ENCODE results near the gene NAA25. TPM values are rescaled to one million over a fixed set of nuclear protein-coding genes. Genes with fewer than 3 reads are reported as not detected.
"Not testable (repeated sequence)": the region's sequence is repeated elsewhere in the genome, so short reads cannot be mapped to it uniquely, and the experiment has no call there.

NAA25 gene
- total RNA-seq, 2 donors from 2014 or later: 22.3 to 22.8 TPM

GRCh38 chr12:111994211-111995111 is 114.1 kb downstream of the NAA25 start:
- intact Hi-C loops (cut with DNase I): loop anchor here in 1 of 2 donors (5.0 kb wide), 1 partner anchor 1192 kb away; no protein-coding TSS in a partner anchor
- not testable (repeated sequence) for DNase-seq (ENCODE audit: low spot score)

GRCh38 chr12:111993292-111994150 is 115.1 kb downstream of the NAA25 start:
- intact Hi-C loops (cut with DNase I): loop anchor here in 1 of 2 donors (5.0 kb wide), 1 partner anchor 1191 kb away; no protein-coding TSS in a partner anchor
- DNase-seq (ENCODE audit: low spot score): no peak

- DNase-seq (ENCODE audit: low spot score): no peak
- intact Hi-C loops (cut with DNase I): loop anchor here in 1 of 2 donors (5.0 kb wide), 1 partner anchor 1190 kb away; no protein-coding TSS in a partner anchor
Measured at GRCh38 chr12:111992464-111992863, 116.1 kb downstream of the NAA25 start.

GRCh38 chr12:111991946-111992345 is 116.6 kb downstream of the NAA25 start:
- intact Hi-C loops (cut with DNase I): loop anchor here in 1 of 2 donors (5.0 kb wide), 1 partner anchor 1190 kb away; no protein-coding TSS in a partner anchor
- no peak for DNase-seq (ENCODE audit: low spot score)

GRCh38 chr12:111991535-111991934 is 117.0 kb downstream of the NAA25 start:
- no peak for DNase-seq (ENCODE audit: low spot score)
- intact Hi-C loops (cut with DNase I): loop anchor here in 1 of 2 donors (5.0 kb wide), 1 partner anchor 1189 kb away; no protein-coding TSS in a partner anchor

GRCh38 chr12:111984820-111985219 is 123.8 kb downstream of the NAA25 start:
- DNase-seq (ENCODE audit: low spot score): no peak
- intact Hi-C loops (cut with DNase I): no loop called here

GRCh38 chr12:111981987-111982386 is 126.6 kb downstream of the NAA25 start:
- intact Hi-C loops (cut with DNase I): loop anchor here in 1 of 2 donors (2.0 kb wide), 1 partner anchor 201 kb away; no protein-coding TSS in a partner anchor
- DNase-seq (ENCODE audit: low spot score): no peak

- intact Hi-C loops (cut with DNase I): no loop called here
- DNase-seq (ENCODE audit: low spot score): no peak
Measured at GRCh38 chr12:111980598-111980997, 128.0 kb downstream of the NAA25 start.

GRCh38 chr12:111978545-111978944 is 130.0 kb downstream of the NAA25 start:
- no peak for DNase-seq (ENCODE audit: low spot score)
- intact Hi-C loops (cut with DNase I): no loop called here

GRCh38 chr12:111976860-111977259 is 131.7 kb downstream of the NAA25 start:
- DNase-seq (ENCODE audit: low spot score): no peak
- intact Hi-C loops (cut with DNase I): no loop called here

Small RNAs within 50 kb of the gene (microRNA-seq; reads per million reads assigned to microRNA genes)
- gene MIR3657 (ENCODE audit: borderline microRNAs expressed in 2 of 2): 0 reads per million in 2 donors

Other genes starting within 250 kb of the NAA25 start
- gene TMEM116, start 95.6 kb downstream of the NAA25 start, total RNA-seq: 1 to 10 TPM; 6.1 to 7.0 TPM
- gene ERP29, start 95.4 kb downstream of the NAA25 start, total RNA-seq: 10 to 100 TPM; 30.4 to 52.2 TPM
- gene TRAFD1, start 16.8 kb upstream of the NAA25 start, total RNA-seq: 10 to 100 TPM; 23.5 to 24.0 TPM